GM21390 (cell line): ENCODE data around the gene ATP5F1B.

ENCODE experiments used
- ATAC-seq: cut with Tn5 transposase; IDR thresholded peaks from one replicate; pipeline ENCODE4 v1.9.1; 2021; ENCODE audit not compliant: unreplicated experiment

Gene ATP5F1B

GRCh38 chr12:56626701-56627100 lies 19.1 kb downstream of the ATP5F1B start:
- no peak for ATAC-seq

GRCh38 chr12:56622535-56622934 lies 23.2 kb downstream of the ATP5F1B start:
- ATAC-seq = no peak

- ATAC-seq = no peak
These were observed 28.9 kb downstream of the ATP5F1B start for GRCh38 chr12:56616925-56617324.

- ATAC-seq = no peak
These were observed 29.5 kb downstream of the ATP5F1B start for GRCh38 chr12:56616244-56616643.

GRCh38 chr12:56614627-56615026 lies 31.2 kb downstream of the ATP5F1B start:
- ATAC-seq = no peak

- no peak for ATAC-seq
These were observed 41.4 kb downstream of the ATP5F1B start for GRCh38 chr12:56604355-56604754.

- no peak for ATAC-seq
These were observed 43.5 kb downstream of the ATP5F1B start for GRCh38 chr12:56602239-56602638.

GRCh38 chr12:56601503-56601902 lies 44.3 kb downstream of the ATP5F1B start:
- ATAC-seq = no peak

GRCh38 chr12:56600753-56601152 lies 45.0 kb downstream of the ATP5F1B start:
- no peak for ATAC-seq

GRCh38 chr12:56599797-56600196 lies 46.0 kb downstream of the ATP5F1B start:
- ATAC-seq = no peak

GRCh38 chr12:56599041-56599440 lies 46.7 kb downstream of the ATP5F1B start:
- ATAC-seq = no peak

GRCh38 chr12:56596815-56597214 lies 49.0 kb downstream of the ATP5F1B start:
- no peak for ATAC-seq

- no peak for ATAC-seq
These were observed 51.7 kb downstream of the ATP5F1B start for GRCh38 chr12:56593909-56594621.

GRCh38 chr12:56591961-56592360 lies 53.8 kb downstream of the ATP5F1B start:
- ATAC-seq = no peak

- no peak for ATAC-seq
These were observed 54.7 kb downstream of the ATP5F1B start for GRCh38 chr12:56591126-56591525.

GRCh38 chr12:56590237-56590830 lies 55.5 kb downstream of the ATP5F1B start:
- ATAC-seq = peak; percentile 49

GRCh38 chr12:56589783-56590182 lies 56.0 kb downstream of the ATP5F1B start:
- ATAC-seq = no peak
